IMR-90 (cell line): ENCODE results near the gene NSUN6. TPM values are rescaled to one million over a fixed set of nuclear protein-coding genes. Genes with fewer than 3 reads are reported as not detected.

ENCODE experiments used
- ATAC-seq: fragments of 200-7000 bp; cut with Tn5 transposase; 2 replicates; pipeline ENCODE4 v1.9.1; 2020; ENCODE audit warnings: low read depth, mild to moderate bottlenecking, moderate library complexity
- BruUV-seq: library from RNA; stranded (reverse); fragments of 400-500 nt; replicated peaks from 2 replicates; lab custom pipeline; 2021; lab: Mats Ljungman, UMichigan
- CTCF ChIA-PET: fragments of 300-600 bp; formaldehyde crosslinking; extraction: SDS; loops from one replicate; lab custom pipeline; 2021; ENCODE audit warnings: antibody characterized with exemption; lab: Yijun Ruan, JAX
- POLR2A ChIA-PET: fragments of 300-600 bp; sonication (Branson Sonifier 250); formaldehyde crosslinking; loops from one replicate; lab custom pipeline; 2022; ENCODE audit warnings: antibody characterized with exemption; ENCODE audit not compliant: unreplicated experiment; lab: Charles Lee
- DNase-seq: peaks from one replicate; pipeline ENCODE4 v3.0.0; 2013
- H2AFZ ChIP-seq: replicated peaks from 2 replicates; pipeline ENCODE3; 2013; ENCODE audit warnings: low read length, mild to moderate bottlenecking; ENCODE audit not compliant: poor library complexity
- H2AK5ac ChIP-seq: 2 replicates; pipeline ENCODE4 v1.6.1; 2013; ENCODE audit warnings: low read depth, low read length, inconsistent platforms
- H2AK9ac ChIP-seq: replicated peaks from 2 replicates; pipeline ENCODE3; 2013; ENCODE audit warnings: mild to moderate bottlenecking, low read depth, low read length, moderate library complexity; ENCODE audit not compliant: poor library complexity
- H2BK120ac ChIP-seq: 2 replicates; pipeline ENCODE4 v1.6.1; 2013; ENCODE audit warnings: low read depth, low read length, inconsistent platforms
- H2BK15ac ChIP-seq: 3 replicates; pipeline ENCODE4 v1.6.1; 2013; ENCODE audit warnings: low read depth, low read length, inconsistent platforms
- H2BK20ac ChIP-seq: 2 replicates; pipeline ENCODE4 v1.6.1; 2013; ENCODE audit warnings: low read depth, mild to moderate bottlenecking, inconsistent platforms, low read length, moderate library complexity
- H2BK5ac ChIP-seq: 2 replicates; pipeline ENCODE4 v1.6.1; 2013; ENCODE audit warnings: mild to moderate bottlenecking, low read depth, low read length, inconsistent platforms; ENCODE audit not compliant: poor library complexity, severe bottlenecking
- H3K14ac ChIP-seq: replicated peaks from 2 replicates; pipeline ENCODE4 v1.6.1; 2013; ENCODE audit warnings: low read depth, low read length, inconsistent platforms
- H3K18ac ChIP-seq: 2 replicates; pipeline ENCODE4 v1.6.1; 2013; ENCODE audit warnings: low read depth, low read length, control low read depth
- H3K23ac ChIP-seq: 2 replicates; pipeline ENCODE4 v1.6.1; 2013; ENCODE audit warnings: low read depth, low read length, inconsistent platforms
- H3K27ac ChIP-seq: 2 replicates; pipeline ENCODE4 v1.5.1; 2013; ENCODE audit warnings: mild to moderate bottlenecking, control low read depth, low read length; ENCODE audit not compliant: insufficient read depth
- H3K27me3 ChIP-seq: 2 replicates; pipeline ENCODE4 v1.6.1; 2013; ENCODE audit warnings: low read length; ENCODE audit not compliant: control insufficient read depth, insufficient read depth
- H3K36me3 ChIP-seq: 2 replicates; pipeline ENCODE4 v1.6.1; 2013; ENCODE audit warnings: low read length, mixed read lengths; ENCODE audit not compliant: control insufficient read depth, insufficient read depth
- H3K4ac ChIP-seq: 2 replicates; pipeline ENCODE4 v1.6.1; 2013; ENCODE audit warnings: low read depth, low read length, inconsistent platforms
- H3K4me1 ChIP-seq: 2 replicates; pipeline ENCODE4 v1.6.1; 2013; ENCODE audit warnings: low read length, mixed read lengths; ENCODE audit not compliant: control insufficient read depth, insufficient read depth
- H3K4me2 ChIP-seq: 2 replicates; pipeline ENCODE4 v1.6.1; 2013; ENCODE audit warnings: low read depth, mild to moderate bottlenecking, control low read depth, low read length, moderate library complexity
- H3K4me3 ChIP-seq: 2 replicates; pipeline ENCODE4 v1.5.1; 2013; ENCODE audit warnings: low read depth, mild to moderate bottlenecking, control low read depth, low read length, moderate library complexity; ENCODE audit not compliant: insufficient read depth
- H3K56ac ChIP-seq: 2 replicates; pipeline ENCODE4 v1.6.1; 2013; ENCODE audit warnings: low read length, inconsistent platforms; ENCODE audit not compliant: insufficient read depth; ENCODE audit errors: extremely low read depth
- H3K79me1 ChIP-seq, 2 experiments: 2 replicates each; pipeline ENCODE4 v1.6.1; 2013; ENCODE audit warnings: low read length in 2 of 2, inconsistent platforms in 1 of 2, low read depth in 1 of 2
- H3K9ac ChIP-seq: 2 replicates; pipeline ENCODE4 v1.6.1; 2013; ENCODE audit warnings: low read depth, low read length, control low read depth
- H3K9me1 ChIP-seq: 2 replicates; pipeline ENCODE4 v1.6.1; 2013; ENCODE audit warnings: low read length, inconsistent platforms; ENCODE audit not compliant: insufficient read depth
- H3K9me3 ChIP-seq: 2 replicates; pipeline ENCODE4 v1.6.1; 2013; ENCODE audit warnings: low read length; ENCODE audit not compliant: control insufficient read depth, insufficient read depth
- H4K20me1 ChIP-seq: 2 replicates; pipeline ENCODE4 v1.6.1; 2013; ENCODE audit warnings: low read length, inconsistent platforms; ENCODE audit not compliant: insufficient read depth
- H4K5ac ChIP-seq: 2 replicates; pipeline ENCODE4 v1.6.1; 2013; ENCODE audit warnings: mild to moderate bottlenecking, low read depth, low read length, control low read depth
- H4K8ac ChIP-seq, 2 experiments: 2 replicates each; pipeline ENCODE4 v1.6.1; 2013; ENCODE audit warnings: low read depth in 2 of 2, low read length in 2 of 2, control low read depth in 1 of 2, inconsistent platforms in 1 of 2
- H4K91ac ChIP-seq: 2 replicates; pipeline ENCODE4 v1.6.1; 2013; ENCODE audit warnings: low read depth, low read length, inconsistent platforms; ENCODE audit not compliant: insufficient read depth
- BHLHE40 ChIP-seq: fragments of 150-350 bp; IDR thresholded peaks from 2 replicates; pipeline ENCODE4 v1.6.1; 2016; ENCODE audit warnings: mild to moderate bottlenecking, low read depth, low read length
- CEBPB ChIP-seq: IDR thresholded peaks from 2 replicates; pipeline ENCODE4 v1.6.1; 2012; ENCODE audit warnings: low read depth, low read length, improper control_type of control experiment
- CHD1 ChIP-seq: IDR thresholded peaks from 2 replicates; pipeline ENCODE4 v1.6.1; 2012; ENCODE audit warnings: low read depth, low read length, improper control_type of control experiment
- MAFK ChIP-seq: IDR thresholded peaks from 2 replicates; pipeline ENCODE4 v1.6.1; 2012; ENCODE audit warnings: low read depth, low read length, improper control_type of control experiment
- MAZ ChIP-seq: IDR thresholded peaks from 2 replicates; pipeline ENCODE4 v1.6.1; 2012; ENCODE audit warnings: low read depth, mild to moderate bottlenecking, low read length, improper control_type of control experiment, moderate library complexity, borderline replicate concordance
- MXI1 ChIP-seq: IDR thresholded peaks from 2 replicates; pipeline ENCODE4 v1.6.1; 2012; ENCODE audit warnings: low read depth, mild to moderate bottlenecking, low read length, moderate library complexity, borderline replicate concordance
- NFE2L2 ChIP-seq: fragments of 150-350 bp; IDR thresholded peaks from 2 replicates; pipeline ENCODE4 v1.6.1; 2016; ENCODE audit warnings: low read depth, mild to moderate bottlenecking, low read length
- RCOR1 ChIP-seq: IDR thresholded peaks from 2 replicates; pipeline ENCODE4 v1.6.1; 2012; ENCODE audit warnings: mild to moderate bottlenecking, low read length, improper control_type of control experiment; ENCODE audit not compliant: insufficient replicate concordance
- SMC3 ChIP-seq: fragments of 150-350 bp; IDR thresholded peaks from 2 replicates; pipeline ENCODE4 v1.6.1; 2016; ENCODE audit warnings: low read depth, mild to moderate bottlenecking, antibody characterized with exemption, low read length, moderate library complexity
- WGBS, 2 experiments: methylation state at CpG; one replicate each; pipeline versions ENCODE4 v1.1.5 to v1.1.7; 2013; ENCODE audit warnings: missing lambda C conversion rate in 2 of 2; ENCODE audit not compliant: insufficient read length in 1 of 2; ENCODE audit errors: extremely low coverage in 2 of 2; 5-methylcytosine and 5-hydroxymethylcytosine counted together
- dilution Hi-C: fragments of 300-500 bp; cut with HindIII; formaldehyde crosslinking; loops from one replicate; pipeline ENCODE4 v1.14.3; 2018; ENCODE audit warnings: low sequenced_read_pairs; ENCODE audit not compliant: unreplicated experiment
- in situ Hi-C: fragments of 300-500 bp; cut with MboI; formaldehyde crosslinking; loops from 3 replicates; pipeline ENCODE4 v1.14.3; 2019; ENCODE audit warnings: low sequenced_read_pairs, inconsistent platforms, mixed read lengths
- intact Hi-C: fragments of 100-400 bp; cut with micrococcal nuclease; formaldehyde crosslinking; loops from 2 replicates; pipeline ENCODE4 v1.10.0; 2022
- polyA plus RNA-seq, 3 experiments: library from polyadenylated mRNA; depleted of rRNA; stranded (reverse); fragments of >200 nt; gene quantifications; 2 replicates each; pipeline ENCODE4 v1.2.3, GENCODE V29; 2012; ENCODE audit warnings: low replicate concordance in 1 of 3
- total RNA-seq: library from RNA; depleted of rRNA; stranded (reverse); fragments of >200 nt; gene quantifications from 2 replicates; pipeline ENCODE4 v1.2.3, GENCODE V29; 2012

Gene NSUN6
- total and polyA plus RNA-seq, 2 of the 4 experiments (the other 2 are of a cell fraction) = 4.6 to 11.5 TPM

DNA sequence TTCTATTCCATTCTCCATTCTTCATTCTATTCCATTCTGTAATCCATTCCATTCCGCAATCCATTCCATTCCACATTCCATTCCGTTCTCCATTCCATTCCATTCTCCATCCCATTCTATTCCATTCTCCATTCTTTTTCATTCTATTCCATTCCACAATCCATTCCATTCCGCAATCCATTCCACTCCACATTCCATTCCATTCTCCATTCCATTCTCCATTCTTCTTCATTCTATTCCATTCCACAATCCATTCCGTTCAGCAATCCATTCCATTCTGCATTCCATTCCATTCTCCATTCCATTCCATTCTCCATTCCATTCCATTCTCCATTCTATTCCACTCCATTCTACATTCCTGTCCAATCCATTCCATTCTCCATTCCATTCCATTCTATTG, 85.2 kb downstream of the NSUN6 start:
- no peak for TF ChIP-seq SMC3
- no peak for TF ChIP-seq BHLHE40
- no peak for TF ChIP-seq MAFK
- no peak for TF ChIP-seq CEBPB
- TF ChIP-seq NFE2L2 = no peak
- TF ChIP-seq MAZ = no peak
- TF ChIP-seq MXI1 = no peak
- TF ChIP-seq RCOR1 = no peak
- no peak for TF ChIP-seq CHD1
- Histone ChIP-seq H4K5ac (no peak overlapping the region), H3K23ac (no peak overlapping the region), H3K9me3 (no peaks in the 10 kb centered on the region; the same call in 1 of the 2 replicates), H4K8ac (no peak overlapping the region), H3K4me1 (no peaks in the 10 kb centered on the region), H2BK5ac (peak overlapping the region; percentile 83), H3K9me1 (no peaks in the 10 kb centered on the region), H2AK9ac (no peak overlapping the region), H3K27ac (no peak overlapping the region), H3K36me3 (no peaks in the 10 kb centered on the region), H3K27me3 (no peaks in the 10 kb centered on the region), H2BK120ac (no peak overlapping the region), H3K9ac (no peak overlapping the region), H4K91ac (no peak overlapping the region), H2AK5ac (no peak overlapping the region), H3K4me2 (no peak overlapping the region), H2BK20ac (no peak overlapping the region), H2AFZ (no peak overlapping the region), H3K14ac (no peak overlapping the region), H3K4me3 (no peak overlapping the region), H3K4ac (no peak overlapping the region), H3K79me1 (no peaks in the 10 kb centered on the region), H2BK15ac (no peak overlapping the region), H4K20me1 (no peaks in the 10 kb centered on the region), H3K18ac (no peak overlapping the region), H3K56ac (no peak overlapping the region)
- intact Hi-C loops = no loop called here
- dilution Hi-C loops = no loop called here
- in situ Hi-C loops = no loop called here
- ATAC-seq (no peak), DNase-seq (no peak)
- ChIA-PET CTCF (no interaction called here), POLR2A (no interaction called here)
- no TSS peak for BruUV-seq
- 83 to 91% methylated on average over 4 of the region's 4 CpGs for WGBS, 2 experiments
